HG02642 (cell line): ENCODE results near the gene RPTOR.
"Not testable (repeated sequence)": the region's sequence is repeated elsewhere in the genome, so short reads cannot be mapped to it uniquely, and the experiment has no call there.

ENCODE experiments used
- ATAC-seq: cut with Tn5 transposase; IDR thresholded peaks from one replicate; pipeline ENCODE4 v1.9.1; 2021; ENCODE audit warnings: mild to moderate bottlenecking; ENCODE audit not compliant: unreplicated experiment, poor library complexity

The RPTOR gene

GRCh38 chr17:80786887-80787286 lies 242.2 kb downstream of the RPTOR start:
- no peak for ATAC-seq

- ATAC-seq = no peak
Observed at GRCh38 chr17:80787881-80788280, 243.2 kb downstream of the RPTOR start.

- no peak for ATAC-seq
Observed at GRCh38 chr17:80789356-80789902, 244.8 kb downstream of the RPTOR start.

- no peak for ATAC-seq
Observed at GRCh38 chr17:80790021-80790765, 245.6 kb downstream of the RPTOR start.

DNA sequence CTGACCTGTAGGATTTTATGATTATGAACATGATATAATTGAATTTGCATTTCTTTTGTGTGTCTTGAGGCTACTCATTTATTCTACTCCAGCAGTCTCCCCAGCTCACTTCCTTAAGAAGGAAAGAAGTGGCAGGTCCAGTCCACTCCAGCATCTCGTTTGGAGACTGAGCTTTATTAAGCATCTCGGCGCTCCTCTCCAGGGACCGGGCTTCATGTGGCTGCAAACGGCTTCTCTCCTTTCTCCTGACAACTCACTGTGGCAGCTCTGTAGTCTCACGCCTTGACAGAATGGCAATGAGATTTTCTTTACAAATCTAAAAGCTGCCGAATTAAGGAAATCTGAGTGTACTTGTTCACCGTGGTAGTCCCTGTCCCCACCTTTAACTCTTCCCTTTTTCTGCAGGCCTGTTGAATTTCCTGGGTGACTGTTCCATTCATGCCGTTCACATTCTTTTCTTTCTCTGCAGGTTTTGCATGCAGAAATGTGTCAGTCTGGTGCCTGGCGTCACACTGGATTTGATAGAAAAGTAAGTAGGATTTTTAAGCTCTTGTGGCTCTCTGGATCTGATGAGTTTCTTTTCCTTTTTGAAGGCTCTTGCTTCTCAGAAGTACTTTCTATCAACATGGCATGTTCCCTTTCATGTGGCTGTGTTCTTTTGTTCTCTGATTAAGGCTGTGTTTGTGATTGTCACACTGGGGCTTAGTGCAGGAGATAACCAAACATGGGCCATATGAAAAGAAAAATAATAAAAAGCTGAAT lies 246.5 kb downstream of the RPTOR start:
- no peak for ATAC-seq

DNA sequence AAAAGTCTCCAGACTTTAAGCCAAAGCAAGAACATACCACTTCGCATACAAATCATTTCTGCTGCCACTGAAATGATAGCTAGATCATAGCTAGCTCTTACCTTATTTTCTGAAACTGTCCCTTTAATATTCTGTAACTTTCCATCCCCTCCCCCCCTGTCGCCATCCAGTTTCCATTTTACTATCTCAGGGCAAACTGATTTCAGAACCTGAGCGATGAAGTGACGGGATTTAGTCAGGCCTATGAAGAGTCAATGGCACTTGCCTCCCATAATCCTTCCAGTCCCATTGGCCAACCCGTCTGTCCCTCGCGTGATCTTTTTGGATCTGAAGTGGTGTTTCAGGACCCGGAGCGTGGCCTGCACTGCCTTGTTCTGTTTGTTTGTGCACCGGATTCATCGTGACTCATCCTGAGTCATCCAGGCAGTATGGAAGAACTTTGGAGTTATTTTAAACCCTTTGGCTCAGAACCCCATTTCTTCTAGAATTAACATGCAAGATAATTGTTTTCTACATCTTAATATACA lies 247.2 kb downstream of the RPTOR start:
- ATAC-seq = no peak

DNA sequence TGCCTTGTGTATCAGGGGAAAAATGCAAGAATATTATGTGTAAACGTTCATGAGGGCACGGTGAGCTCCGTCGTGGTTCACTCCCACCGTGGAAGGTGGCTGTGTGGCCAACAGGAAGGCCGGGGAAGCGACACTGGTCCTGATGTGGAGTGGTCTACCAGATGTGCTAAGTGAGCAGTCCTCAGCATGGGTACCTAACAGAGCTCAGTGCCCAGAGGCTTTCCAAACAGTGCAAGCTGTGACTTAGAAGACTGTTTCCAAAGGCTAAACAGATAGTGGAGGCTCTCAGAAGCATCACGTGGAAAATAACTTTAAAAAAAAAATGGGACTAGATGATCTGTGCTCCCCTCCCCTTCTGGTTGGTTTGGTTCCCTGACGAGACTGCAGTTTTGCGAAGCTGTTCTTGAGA lies 247.7 kb downstream of the RPTOR start:
- ATAC-seq = no peak

- no peak for ATAC-seq
Observed at GRCh38 chr17:80793421-80793820, 248.8 kb downstream of the RPTOR start.

- no peak for ATAC-seq
Observed at GRCh38 chr17:80793851-80794267, 249.2 kb downstream of the RPTOR start.

DNA sequence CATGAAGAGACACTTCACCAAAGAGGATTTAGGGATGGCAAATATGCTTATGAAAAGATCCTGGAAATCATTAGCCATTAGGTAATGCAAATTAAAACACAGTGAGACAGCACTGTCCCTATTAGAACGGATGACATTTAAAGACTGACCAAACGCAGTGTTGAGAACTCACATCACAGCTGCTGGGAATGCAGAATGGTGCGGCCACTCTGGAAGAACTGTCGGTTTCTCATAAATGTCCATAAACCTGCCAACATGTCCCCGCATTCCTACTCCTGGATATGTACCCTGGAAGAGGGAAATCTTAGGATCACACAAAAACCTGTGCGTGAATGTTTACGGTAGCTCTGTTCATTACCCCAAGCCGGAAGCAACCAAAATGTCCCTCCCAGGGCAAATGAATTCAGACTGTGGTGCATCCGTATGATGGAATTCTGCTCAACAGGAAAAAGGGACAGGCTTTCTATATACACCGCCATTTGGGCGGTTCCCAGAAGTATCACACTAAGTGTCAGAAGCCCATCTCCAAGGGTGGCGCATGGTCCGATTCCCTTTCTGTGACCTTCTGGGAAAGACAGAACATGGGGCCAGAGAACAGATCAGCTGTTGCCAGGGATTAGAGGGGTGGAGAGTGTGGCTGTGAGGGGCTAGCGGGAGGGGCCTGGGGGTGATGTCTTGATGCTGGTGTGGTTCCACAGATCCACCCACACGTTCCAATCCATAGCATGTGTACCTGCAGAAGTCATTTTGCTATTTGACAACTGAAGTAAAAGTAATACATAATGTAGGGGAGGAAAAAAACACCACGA lies 249.8 kb downstream of the RPTOR start:
- ATAC-seq = no peak

DNA sequence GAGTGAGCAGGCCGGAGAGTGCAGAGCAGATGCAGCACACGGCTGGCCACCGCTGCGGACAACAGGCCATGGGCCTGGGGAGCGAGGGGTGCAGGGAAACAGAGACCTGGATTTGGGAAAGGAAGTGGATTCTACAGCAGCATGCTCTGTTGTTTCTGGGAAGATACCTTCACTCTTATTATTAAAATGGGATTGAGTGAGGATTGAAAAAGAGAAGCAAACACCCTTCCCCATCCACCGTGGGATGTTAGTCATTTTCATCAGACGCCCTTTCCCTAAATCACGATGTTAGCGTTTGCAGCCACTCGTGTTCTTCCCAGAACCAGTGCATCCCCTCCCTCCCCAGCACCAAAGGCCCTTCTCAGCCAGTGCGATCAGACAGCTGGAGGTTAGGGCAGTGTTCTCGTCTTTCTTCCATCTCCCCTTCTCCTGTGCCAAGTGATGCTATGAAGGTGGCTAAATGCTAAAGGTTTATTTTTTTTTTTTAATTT lies 250.5 kb downstream of the RPTOR start:
- no peak for ATAC-seq

GRCh38 chr17:80795754-80796153 lies 251.1 kb downstream of the RPTOR start:
- no peak for ATAC-seq

DNA sequence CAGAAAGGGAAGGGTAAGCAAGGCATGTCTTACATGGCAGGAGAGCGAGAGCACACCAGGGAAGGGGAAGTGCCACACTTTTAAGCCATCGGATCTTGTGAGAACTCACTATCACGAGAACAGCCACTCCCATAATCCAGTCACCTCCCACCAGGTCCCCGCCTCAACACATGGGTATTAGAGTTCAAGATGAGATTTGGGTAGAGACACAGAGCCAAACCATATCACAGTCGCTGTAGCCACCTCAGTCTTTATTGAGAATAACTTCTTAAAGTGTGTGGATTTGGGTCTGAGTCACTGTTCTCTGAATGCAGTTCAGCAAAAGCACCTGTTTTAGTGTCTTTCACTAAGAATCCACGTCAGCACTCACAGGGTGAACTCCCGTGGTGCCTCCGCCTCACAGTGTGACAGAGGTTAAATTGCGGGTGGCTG lies 251.8 kb downstream of the RPTOR start:
- no peak for ATAC-seq

DNA sequence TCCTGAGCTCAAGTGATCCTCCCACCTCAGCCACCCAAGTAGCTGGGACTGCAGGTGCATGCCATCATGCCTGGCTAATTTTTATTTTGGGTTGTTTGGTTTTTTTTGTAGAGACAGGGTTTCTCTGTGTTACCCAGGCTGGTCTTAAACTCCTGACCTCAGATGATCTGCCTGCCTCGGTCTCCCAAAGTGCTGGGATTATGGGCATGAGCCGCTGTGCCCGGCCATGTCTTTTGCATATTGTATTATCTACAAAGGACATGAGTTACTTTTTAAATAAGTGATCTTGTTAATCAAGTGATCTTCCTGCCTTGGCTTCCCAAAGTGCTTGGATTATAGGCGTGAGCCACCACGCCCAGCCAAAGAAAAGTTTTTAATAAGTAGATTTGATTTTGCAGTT lies 252.6 kb downstream of the RPTOR start:
- ATAC-seq = not testable (repeated sequence)

GRCh38 chr17:80797741-80798594 lies 253.3 kb downstream of the RPTOR start:
- no peak for ATAC-seq

DNA sequence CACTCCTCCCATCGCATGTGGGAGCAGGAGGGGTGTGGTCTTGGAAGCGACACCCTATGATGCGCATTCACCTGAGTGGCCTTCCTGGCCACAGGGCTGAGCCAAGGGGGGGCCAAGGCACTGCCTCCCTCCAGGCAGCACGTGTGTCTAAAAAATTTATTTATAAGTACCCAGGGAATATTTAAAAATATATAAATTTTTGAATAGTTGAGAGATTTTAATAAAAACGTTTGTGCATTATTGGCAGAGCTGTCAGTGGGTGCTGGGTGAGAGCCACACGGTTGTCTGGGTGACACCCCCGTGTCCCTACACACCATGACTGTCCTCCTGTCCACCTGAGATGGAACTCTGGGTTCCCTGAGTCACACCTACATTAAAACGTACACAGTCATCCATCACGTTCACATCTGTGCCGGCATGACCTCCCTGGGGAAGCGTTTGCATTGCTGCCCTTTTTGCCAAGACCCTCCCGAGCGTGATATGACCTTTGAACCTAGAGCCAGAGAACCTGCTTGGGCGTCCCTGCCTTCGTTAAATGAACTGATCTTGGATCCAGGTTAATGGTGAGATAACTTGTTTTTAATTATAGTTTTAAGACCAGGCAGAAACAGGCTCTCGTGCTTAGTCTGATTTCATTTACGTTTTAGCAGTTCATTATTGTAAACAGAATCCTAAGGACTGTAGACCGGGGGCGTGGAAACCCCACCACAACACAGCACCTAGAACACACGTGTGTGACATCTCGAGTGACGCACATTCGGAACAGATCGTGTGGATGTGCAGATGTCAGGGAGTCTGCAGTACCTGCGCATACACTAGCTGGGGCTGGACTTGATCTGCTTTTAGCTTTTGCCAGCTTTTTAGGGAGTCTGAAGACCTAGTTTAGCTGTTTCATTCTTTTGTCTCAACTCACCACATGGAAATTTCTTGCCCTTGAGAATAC lies 254.2 kb downstream of the RPTOR start:
- ATAC-seq = no peak

DNA sequence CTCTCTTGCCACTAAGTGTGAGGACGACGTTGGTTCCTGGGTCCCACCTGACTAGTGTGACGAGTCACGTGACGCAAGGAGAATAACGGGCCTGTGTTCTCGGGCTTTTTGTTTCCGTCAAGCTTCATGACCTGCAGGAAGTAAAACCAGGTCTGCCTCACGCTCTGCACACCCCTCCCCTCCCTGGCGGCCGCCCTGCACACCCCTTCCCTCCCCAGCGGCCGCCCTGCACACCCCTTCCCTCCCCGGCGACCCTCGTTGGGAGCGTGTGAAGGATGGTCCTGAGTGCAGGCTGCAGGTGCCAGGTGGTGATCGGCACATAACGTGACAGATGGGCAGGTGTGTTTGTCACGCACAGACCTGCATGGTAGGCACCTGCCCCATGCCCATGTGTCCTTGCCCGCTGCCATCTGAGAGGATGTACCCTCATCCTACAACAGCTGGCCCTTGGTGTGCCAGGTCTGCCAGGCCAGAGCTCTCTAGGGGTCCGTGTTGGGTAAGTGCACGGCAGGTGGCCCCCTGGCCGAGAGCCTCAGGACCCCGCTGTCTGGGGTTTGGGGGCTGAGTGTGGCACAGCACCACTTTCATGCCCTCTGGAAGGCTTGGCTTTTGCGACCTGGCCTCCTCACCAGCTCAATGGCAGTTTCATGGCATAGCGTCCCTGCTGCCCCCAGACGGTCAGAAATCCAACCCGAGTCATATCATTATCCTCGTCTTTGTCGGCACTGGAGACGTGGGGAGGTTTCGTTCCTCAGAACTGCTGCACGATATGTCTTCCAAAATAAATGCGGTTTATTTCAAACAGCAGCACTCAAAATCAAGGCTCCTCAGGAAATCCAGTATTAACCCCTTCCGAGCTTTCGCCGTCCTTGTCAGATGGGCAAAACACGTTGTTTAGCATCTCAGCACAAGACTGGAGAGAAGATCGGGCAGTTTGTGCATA lies 255.2 kb downstream of the RPTOR start:
- ATAC-seq = no peak
